ENCODE measurements around the gene TRMT11. TPM values are rescaled to one million over a fixed set of nuclear protein-coding genes. Genes with fewer than 3 reads are reported as not detected.

The TRMT11 gene
- total RNA-seq, 1 donor from 2014 or later, result 17.7 TPM

- H3K27ac ChIP-seq, result no peak overlapping the region
- intact Hi-C loops (cut with DNase I), result no loop called here
- H3K4me3 ChIP-seq, result no peak overlapping the region
- peaks cover 3% of the 10 kb centered on the region for H3K36me3 ChIP-seq
- no peaks in the 10 kb centered on the region for H3K9me3 ChIP-seq
- no peak for ATAC-seq
- no peak for TF ChIP-seq CTCF (IDR thresholded peaks at IDR 0.05)
- H3K4me1 ChIP-seq, result peaks cover 6% of the 10 kb centered on the region
- DNase-seq, result no peak
- no peaks in the 10 kb centered on the region for H3K27me3 ChIP-seq
These were observed 86.5 kb downstream of the TRMT11 start for GRCh38 chr6:126072834-126073233.

GRCh38 chr6:126075335-126076071 is 89.2 kb downstream of the TRMT11 start:
- Histone ChIP-seq H3K4me3 (no peak overlapping the region), H3K27me3 (no peaks in the 10 kb centered on the region), H3K9me3 (no peaks in the 10 kb centered on the region), H3K36me3 (peaks cover 3% of the 10 kb centered on the region), H3K4me1 (peaks cover 7% of the 10 kb centered on the region), H3K27ac (no peak overlapping the region)
- ATAC-seq (no peak), DNase-seq (no peak)
- no peak for TF ChIP-seq CTCF (IDR thresholded peaks at IDR 0.05)
- intact Hi-C loops (cut with DNase I), result no loop called here

GRCh38 chr6:126076992-126077664 is 90.8 kb downstream of the TRMT11 start:
- intact Hi-C loops (cut with DNase I), result no loop called here
- ATAC-seq (no peak), DNase-seq (no peak)
- H3K27me3 ChIP-seq, result no peaks in the 10 kb centered on the region
- H3K36me3 ChIP-seq, result peaks cover 3% of the 10 kb centered on the region
- H3K4me3 ChIP-seq, result no peak overlapping the region
- H3K9me3 ChIP-seq, result no peaks in the 10 kb centered on the region
- peaks cover 7% of the 10 kb centered on the region for H3K4me1 ChIP-seq
- no peak overlapping the region for H3K27ac ChIP-seq
- TF ChIP-seq CTCF (IDR thresholded peaks at IDR 0.05), result no peak

- peak; percentile 57 for ATAC-seq
- DNase-seq, result no peak
These were observed 91.8 kb downstream of the TRMT11 start for GRCh38 chr6:126077810-126078776.

More at GRCh38 chr6:126077810-126078776, 91.8 kb downstream of the TRMT11 start:
- Histone ChIP-seq H3K4me1 (peaks cover 7% of the 10 kb centered on the region), H3K27ac (no peak overlapping the region), H3K9me3 (no peaks in the 10 kb centered on the region), H3K27me3 (no peaks in the 10 kb centered on the region), H3K4me3 (no peak overlapping the region), H3K36me3 (peaks cover 3% of the 10 kb centered on the region)
- intact Hi-C loops (cut with DNase I), result no loop called here
- TF ChIP-seq CTCF (IDR thresholded peaks at IDR 0.05), result no peak

Measured in upper lobe of right lung (tissue), 1 donor.